Activated CD8-positive, alpha-beta memory T cell treated with anti-CD3 and anti-CD28 coated beads, Interleukin-2, amount 10 ng/mL, durations not matched to agents 7 days and 5 days (primary cell): Measurements from ENCODE around the gene RAD9A. TPM values are rescaled to one million over a fixed set of nuclear protein-coding genes. Genes with fewer than 3 reads are reported as not detected.

Experiments
- ATAC-seq: fragments of 150-1000 bp; cut with Tn5 transposase; one replicate; pipeline ENCODE4 v1.10.0; 2021; ENCODE audit warnings: moderate library complexity
- CTCF ChIA-PET: fragments of 350-600 bp; sonication (Branson Sonifier 250); formaldehyde crosslinking; loops from one replicate; lab custom pipeline; 2021; ENCODE audit warnings: antibody characterized with exemption; lab: Charles Lee
- DNase-seq: peaks from one replicate; pipeline ENCODE4 v3.0.0-alpha.2; 2020
- H3K27ac Mint-ChIP-seq: one replicate; pipeline ENCODE4 v1.8.0; 2021; ENCODE audit warnings: mild to moderate bottlenecking, mixed read lengths
- H3K27me3 Mint-ChIP-seq: one replicate; pipeline ENCODE4 v1.8.0; 2021; ENCODE audit warnings: mixed read lengths
- H3K36me3 Mint-ChIP-seq: one replicate; pipeline ENCODE4 v1.8.0; 2021; ENCODE audit warnings: mild to moderate bottlenecking, mixed read lengths
- H3K4me1 Mint-ChIP-seq: one replicate; pipeline ENCODE4 v1.8.0; 2021; ENCODE audit warnings: mixed read lengths
- H3K4me3 Mint-ChIP-seq: one replicate; pipeline ENCODE4 v1.8.0; 2021; ENCODE audit warnings: mild to moderate bottlenecking, moderate library complexity, mixed read lengths
- H3K9me3 Mint-ChIP-seq: one replicate; pipeline ENCODE4 v1.8.0; 2022; ENCODE audit warnings: low read depth, mixed read lengths
- total RNA-seq, 2 experiments: library from RNA; stranded (reverse); gene quantifications; one replicate each; pipeline ENCODE4 v1.2.3, GENCODE V29; 2021

Gene RAD9A
- total RNA-seq, 2 experiments from 2014 or later, result 49.6 to 80.5 TPM

GRCh38 chr11:67412495-67413179 is 20.9 kb downstream of the RAD9A start:
- Mint-ChIP-seq H3K4me3 (no peak overlapping the region), H3K27me3 (peaks cover 7% of the 10 kb centered on the region), H3K36me3 (peaks cover 19% of the 10 kb centered on the region), H3K27ac (no peak overlapping the region), H3K9me3 (no peaks in the 10 kb centered on the region), H3K4me1 (peaks cover 66% of the 10 kb centered on the region)
- ATAC-seq, result no peak
- DNase-seq, result no peak
- CTCF ChIA-PET, result interaction anchor here (1.1 to 9.4 kb wide), 7 partner anchors 10 to 93 kb away, joined by 3 to 88 read pairs (median 4); partner anchors contain the start of genes PITPNM1, PPP1CA, PTPRCAP and RAD9A

- CTCF ChIA-PET, result interaction anchor here (1.1 to 9.4 kb wide), 6 partner anchors 10 to 126 kb away, joined by 3 to 88 read pairs (median 4); partner anchors contain the start of genes PITPNM1, PPP1CA, PTPRCAP and RAD9A
- Mint-ChIP-seq H3K4me3 (no peak overlapping the region), H3K27ac (no peak overlapping the region), H3K9me3 (no peaks in the 10 kb centered on the region), H3K27me3 (peaks cover 7% of the 10 kb centered on the region), H3K36me3 (peaks cover 12% of the 10 kb centered on the region), H3K4me1 (peaks cover 60% of the 10 kb centered on the region)
- ATAC-seq (no peak), DNase-seq (no peak)
These were observed 21.6 kb downstream of the RAD9A start for GRCh38 chr11:67413266-67413849.

- Mint-ChIP-seq H3K27ac (peak within 1 kb of the TSS; percentile 54), H3K4me1 (peaks cover 54% of the 10 kb centered on the region), H3K36me3 (peaks cover under 1% of the 10 kb centered on the region), H3K4me3 (peak within 1 kb of the TSS; percentile 35), H3K27me3 (peaks cover 7% of the 10 kb centered on the region), H3K9me3 (no peaks in the 10 kb centered on the region)
- no peak for DNase-seq
- CTCF ChIA-PET, result interaction anchor here (9.4 kb wide), 1 partner anchor 13 kb away, joined by 88 read pairs; the partner anchor contains the start of genes PPP1CA and TBC1D10C
- no peak for ATAC-seq
These were observed 23.9 kb downstream of the RAD9A start, which contains the start of gene CARNS1 for GRCh38 chr11:67415501-67416304. TSS of gene CARNS1 (plus strand) at chr11:67415678. CDS start at chr11:67416200, 522 bp downstream.

- CTCF ChIA-PET, result interaction anchor here (2.4 to 9.4 kb wide), 3 partner anchors 8 to 14 kb away, joined by 6 to 88 read pairs (median 34); partner anchors contain the start of genes PPP1CA, RPS6KB2 and TBC1D10C
- peaks cover 7% of the 10 kb centered on the region for H3K27me3 Mint-ChIP-seq
- H3K4me3 Mint-ChIP-seq, result peak overlapping the region; percentile 5
- no peaks in the 10 kb centered on the region for H3K36me3 Mint-ChIP-seq
- H3K27ac Mint-ChIP-seq, result no peak overlapping the region
- peaks cover 50% of the 10 kb centered on the region for H3K4me1 Mint-ChIP-seq
- no peak for ATAC-seq
- H3K9me3 Mint-ChIP-seq, result no peaks in the 10 kb centered on the region
- DNase-seq, result no peak
These were observed 24.9 kb downstream of the RAD9A start for GRCh38 chr11:67416416-67417335.

- no peak overlapping the region for H3K4me3 Mint-ChIP-seq
- no peak for DNase-seq
- H3K4me1 Mint-ChIP-seq, result peaks cover 43% of the 10 kb centered on the region
- H3K27me3 Mint-ChIP-seq, result peaks cover 7% of the 10 kb centered on the region
- H3K9me3 Mint-ChIP-seq, result no peaks in the 10 kb centered on the region
- no peak overlapping the region for H3K27ac Mint-ChIP-seq
- CTCF ChIA-PET, result interaction anchor here (2.4 to 9.4 kb wide), 3 partner anchors 9 to 14 kb away, joined by 6 to 88 read pairs (median 34); partner anchors contain the start of genes PPP1CA, RPS6KB2 and TBC1D10C
- no peaks in the 10 kb centered on the region for H3K36me3 Mint-ChIP-seq
- ATAC-seq, result no peak
These were observed 25.6 kb downstream of the RAD9A start for GRCh38 chr11:67417425-67417824.

- H3K27me3 Mint-ChIP-seq, result peaks cover 7% of the 10 kb centered on the region
- no peaks in the 10 kb centered on the region for H3K9me3 Mint-ChIP-seq
- H3K4me3 Mint-ChIP-seq, result no peak overlapping the region
- no peaks in the 10 kb centered on the region for H3K36me3 Mint-ChIP-seq
- DNase-seq (no peak), ATAC-seq (no peak)
- H3K27ac Mint-ChIP-seq, result no peak overlapping the region
- CTCF ChIA-PET, result interaction anchor here (1.1 to 9.4 kb wide), 4 partner anchors 10 to 27 kb away, joined by 3 to 88 read pairs (median 20); partner anchors contain the start of genes PPP1CA, RAD9A, RPS6KB2 and TBC1D10C
- peaks cover 41% of the 10 kb centered on the region for H3K4me1 Mint-ChIP-seq
These were observed 26.9 kb downstream of the RAD9A start for GRCh38 chr11:67418476-67419281.

- ATAC-seq, result no peak
- Mint-ChIP-seq H3K4me1 (peaks cover 42% of the 10 kb centered on the region), H3K36me3 (no peaks in the 10 kb centered on the region), H3K4me3 (peak overlapping the region; percentile 22), H3K9me3 (no peaks in the 10 kb centered on the region), H3K27ac (no peak overlapping the region), H3K27me3 (peaks cover 7% of the 10 kb centered on the region)
- DNase-seq, result no peak
- CTCF ChIA-PET, result interaction anchor here (0.6 to 9.4 kb wide), 7 partner anchors 8 to 59 kb away, joined by 3 to 88 read pairs (median 3); partner anchors contain the start of genes PPP1CA, RAD9A and TBC1D10C
These were observed 27.7 kb downstream of the RAD9A start for GRCh38 chr11:67419325-67420049.

- H3K9me3 Mint-ChIP-seq, result no peaks in the 10 kb centered on the region
- H3K4me1 Mint-ChIP-seq, result peaks cover 44% of the 10 kb centered on the region
- H3K27me3 Mint-ChIP-seq, result peaks cover 7% of the 10 kb centered on the region
- CTCF ChIA-PET, result interaction anchor here (0.6 to 9.4 kb wide), 8 partner anchors 8 to 58 kb away, joined by 3 to 88 read pairs (median 4); partner anchors contain the start of genes PPP1CA, RAD9A, RPS6KB2 and TBC1D10C
- DNase-seq, result no peak
- ATAC-seq, result no peak
- peak overlapping the region; percentile 68 for H3K27ac Mint-ChIP-seq
- H3K4me3 Mint-ChIP-seq, result peak overlapping the region; percentile 63
- H3K36me3 Mint-ChIP-seq, result no peaks in the 10 kb centered on the region
These were observed 28.4 kb downstream of the RAD9A start for GRCh38 chr11:67420147-67420645.

- CTCF ChIA-PET, result interaction anchor here (0.9 to 9.4 kb wide), 6 partner anchors 8 to 39 kb away, joined by 3 to 88 read pairs (median 4); partner anchors contain the start of genes PPP1CA, RAD9A, RPS6KB2 and TBC1D10C
- DNase-seq, result peak; percentile 98
- ATAC-seq, result peak; percentile 93
- Mint-ChIP-seq H3K27me3 (peaks cover 7% of the 10 kb centered on the region), H3K36me3 (no peaks in the 10 kb centered on the region), H3K27ac (peak overlapping the region; percentile 81), H3K9me3 (no peaks in the 10 kb centered on the region), H3K4me1 (peaks cover 43% of the 10 kb centered on the region), H3K4me3 (peak overlapping the region; percentile 63)
These were observed 29.1 kb downstream of the RAD9A start for GRCh38 chr11:67420646-67421429.

- H3K4me3 Mint-ChIP-seq, result peak overlapping the region; percentile 51
- no peak for DNase-seq
- H3K27me3 Mint-ChIP-seq, result peaks cover under 1% of the 10 kb centered on the region
- CTCF ChIA-PET, result interaction anchor here (1.1 to 9.4 kb wide), 3 partner anchors 13 to 30 kb away, joined by 4 to 88 read pairs (median 34); partner anchors contain the start of genes PPP1CA, RAD9A and TBC1D10C
- no peak for ATAC-seq
- peak overlapping the region; percentile 81 for H3K27ac Mint-ChIP-seq
- H3K36me3 Mint-ChIP-seq, result no peaks in the 10 kb centered on the region
- peaks cover 37% of the 10 kb centered on the region for H3K4me1 Mint-ChIP-seq
- H3K9me3 Mint-ChIP-seq, result no peaks in the 10 kb centered on the region
These were observed 29.7 kb downstream of the RAD9A start for GRCh38 chr11:67421430-67422031.
